NCI-H774 (cell line): ENCODE data around the gene ZNF222.

Experiments used
- DNase-seq: peaks from one replicate; lab custom pipeline; 2025; lab: John Stamatoyannopoulos, UW

Gene ZNF222

DNA sequence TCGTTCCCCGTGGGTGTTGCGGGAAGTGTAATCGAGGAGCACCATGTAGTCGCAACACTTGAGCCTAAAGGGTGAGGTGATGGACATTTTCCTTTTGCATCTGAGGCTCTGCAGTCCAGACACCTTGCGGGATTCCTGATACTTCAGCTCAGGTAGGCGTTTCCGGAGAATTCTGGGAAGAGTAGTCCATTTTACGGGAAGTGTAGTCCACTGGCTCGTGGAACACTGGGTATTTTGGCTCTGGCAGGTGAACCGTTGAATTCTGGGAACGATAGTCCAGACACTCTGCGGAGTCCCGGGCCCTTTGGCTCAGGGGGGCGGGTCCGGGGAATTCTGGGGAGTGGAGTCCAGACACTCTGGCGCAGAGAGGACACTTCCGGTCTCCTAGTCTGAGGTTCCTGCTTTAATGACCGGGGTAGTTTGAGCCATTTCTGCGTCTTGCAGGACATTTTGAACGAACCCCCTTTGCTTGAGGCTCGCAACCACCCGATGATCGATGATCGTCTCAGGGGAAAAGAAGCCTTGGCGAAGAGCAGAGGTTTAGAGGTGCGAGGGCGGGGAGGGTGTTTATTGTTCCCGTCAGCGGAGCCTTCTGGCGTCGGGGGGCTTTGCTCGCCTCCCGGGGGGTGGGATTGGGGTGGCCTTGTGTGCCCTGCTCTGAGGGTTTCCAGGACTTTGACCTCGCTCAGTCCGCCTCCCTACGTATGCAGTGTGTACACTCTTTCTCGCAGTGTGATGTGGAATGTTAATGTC lies 26.6 kb downstream of the ZNF222 start, which contains the start of gene ZNF223:
Gene ZNF223, plus strand, starts transcription at position 387 of the 753 bp plus-strand sequence. CDS start 3,141 bp downstream, outside the sequence.
- peak; percentile 98 for DNase-seq

DNA sequence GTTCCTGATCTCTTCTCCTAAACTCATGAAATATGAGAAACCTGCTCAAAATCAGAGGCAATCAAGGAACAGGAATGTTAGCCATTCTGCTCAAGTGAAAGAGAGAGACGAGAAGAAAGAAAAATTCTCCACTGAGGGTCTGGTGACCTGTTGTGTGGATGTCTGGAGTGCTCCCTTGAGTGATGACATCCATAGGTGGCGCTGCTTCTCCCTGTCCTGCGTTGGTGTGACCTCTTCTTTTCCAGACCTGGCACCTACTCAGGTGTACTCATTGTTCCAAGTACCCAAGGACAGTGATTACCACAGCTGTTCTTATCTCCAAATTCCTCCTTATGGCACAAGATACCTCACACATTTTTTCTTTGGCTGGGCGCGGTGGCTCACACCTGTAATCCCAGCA lies 30.7 kb downstream of the ZNF222 start:
- DNase-seq: no peak

DNA sequence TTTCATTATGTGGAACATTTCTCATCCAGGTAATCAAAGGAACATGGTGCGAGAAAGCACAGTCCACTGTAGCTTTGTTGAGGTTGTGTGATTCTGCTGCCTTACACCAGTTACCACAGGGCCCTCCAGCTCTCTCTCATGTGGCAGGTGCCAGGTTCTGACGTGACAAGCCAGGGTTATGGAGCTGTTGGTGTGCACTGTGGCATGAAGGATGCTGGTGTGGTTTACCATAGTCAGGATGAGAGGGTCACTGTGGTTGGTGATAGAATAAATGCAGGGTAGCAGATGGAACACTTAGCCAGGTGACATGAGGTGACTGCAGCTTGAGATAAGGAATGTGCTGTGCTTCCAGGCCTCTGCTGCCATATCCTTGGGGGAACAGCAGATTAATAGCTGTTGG lies 34.0 kb downstream of the ZNF222 start:
- DNase-seq: no peak

DNA sequence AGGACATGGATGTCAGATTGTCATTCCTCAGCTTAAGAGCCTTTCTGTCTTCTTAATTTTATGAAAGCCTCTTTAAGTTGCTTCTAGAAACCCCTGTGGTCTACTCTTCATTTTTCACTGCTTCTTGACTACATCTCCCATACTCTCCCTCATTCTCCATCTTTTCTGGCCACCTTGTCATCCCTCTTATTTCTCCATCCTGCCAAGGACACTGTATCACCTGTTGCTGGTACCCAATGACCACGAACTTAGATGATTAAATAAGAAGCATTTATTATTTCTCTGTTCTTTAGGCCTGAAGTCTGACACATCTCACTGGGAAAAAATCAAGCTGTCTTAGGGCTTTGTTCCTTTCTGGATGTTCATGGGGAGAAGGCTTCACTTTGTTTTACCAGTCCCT lies 35.9 kb downstream of the ZNF222 start:
- DNase-seq: no peak

DNA sequence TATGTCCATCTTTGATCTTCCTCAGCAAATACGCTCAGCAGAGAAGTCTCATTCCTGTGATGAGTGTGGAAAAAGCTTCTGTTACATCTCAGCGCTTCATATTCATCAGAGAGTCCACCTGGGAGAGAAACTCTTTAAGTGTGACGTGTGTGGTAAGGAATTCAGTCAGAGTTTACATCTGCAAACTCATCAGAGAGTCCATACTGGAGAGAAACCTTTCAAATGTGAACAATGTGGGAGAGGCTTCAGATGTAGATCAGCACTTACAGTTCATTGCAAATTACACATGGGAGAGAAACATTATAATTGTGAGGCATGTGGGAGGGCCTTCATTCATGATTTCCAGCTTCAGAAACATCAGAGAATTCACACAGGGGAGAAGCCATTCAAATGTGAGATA lies 41.1 kb downstream of the ZNF222 start:
- no peak for DNase-seq

DNA sequence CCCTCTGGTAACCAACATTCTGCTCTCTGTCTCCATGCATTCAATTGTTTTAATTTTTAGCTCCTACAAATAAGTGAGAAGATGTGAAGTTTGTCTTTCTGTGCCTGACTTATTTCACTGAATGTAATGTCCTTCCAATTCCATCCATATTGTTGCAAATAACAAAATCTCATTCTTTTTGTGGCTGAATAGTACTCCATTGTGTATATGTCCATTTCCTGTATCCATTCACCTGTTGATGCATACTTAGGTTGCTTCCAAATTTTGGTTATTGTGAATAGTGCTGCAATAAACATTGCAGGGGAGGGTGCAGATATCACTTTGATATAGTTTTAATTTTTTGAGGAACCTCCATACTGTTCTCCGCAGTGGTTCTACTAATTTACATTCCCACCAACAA lies 44.2 kb downstream of the ZNF222 start:
- DNase-seq: no peak

DNA sequence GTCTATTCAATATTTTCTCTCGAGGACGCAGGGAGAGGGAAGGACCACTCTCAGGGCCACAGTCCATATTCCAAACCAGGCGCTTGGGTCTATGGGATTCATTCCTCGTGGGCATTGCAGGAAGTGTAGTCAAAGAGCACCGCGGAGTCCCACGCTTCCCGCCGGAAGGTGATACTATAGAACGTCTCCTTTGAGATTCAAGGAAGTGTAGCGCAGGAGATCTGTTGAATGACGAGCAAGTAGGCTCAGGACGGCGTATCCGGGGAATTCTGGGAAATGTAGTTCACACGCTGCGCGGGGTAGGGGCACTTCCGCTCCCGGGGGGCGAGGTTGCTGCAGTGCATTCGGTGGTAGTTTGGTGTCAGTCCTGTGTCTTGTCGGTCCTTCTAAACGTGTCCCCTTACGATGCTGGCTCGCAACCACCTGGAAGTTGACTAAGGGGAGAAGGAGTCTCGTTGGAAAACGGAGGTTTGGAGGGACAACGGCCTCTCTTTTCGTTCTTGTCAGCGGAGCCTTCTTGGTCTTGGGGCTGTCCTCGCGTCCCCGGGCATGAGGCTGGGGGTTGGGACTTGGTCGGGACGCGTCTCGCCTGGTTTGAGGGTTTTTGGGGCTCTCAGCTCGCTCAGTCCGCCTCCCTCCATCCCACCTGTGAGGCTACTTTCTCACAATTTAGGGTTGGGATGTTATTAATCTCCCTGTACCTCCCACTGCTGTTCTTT lies 46.8 kb downstream of the ZNF222 start, which contains the start of gene ZNF284:
Gene ZNF284, plus strand, starts transcription at position 336 of the 719 bp plus-strand sequence. CDS start 4,231 bp downstream, outside the sequence.
- peak; percentile 82 for DNase-seq

DNA sequence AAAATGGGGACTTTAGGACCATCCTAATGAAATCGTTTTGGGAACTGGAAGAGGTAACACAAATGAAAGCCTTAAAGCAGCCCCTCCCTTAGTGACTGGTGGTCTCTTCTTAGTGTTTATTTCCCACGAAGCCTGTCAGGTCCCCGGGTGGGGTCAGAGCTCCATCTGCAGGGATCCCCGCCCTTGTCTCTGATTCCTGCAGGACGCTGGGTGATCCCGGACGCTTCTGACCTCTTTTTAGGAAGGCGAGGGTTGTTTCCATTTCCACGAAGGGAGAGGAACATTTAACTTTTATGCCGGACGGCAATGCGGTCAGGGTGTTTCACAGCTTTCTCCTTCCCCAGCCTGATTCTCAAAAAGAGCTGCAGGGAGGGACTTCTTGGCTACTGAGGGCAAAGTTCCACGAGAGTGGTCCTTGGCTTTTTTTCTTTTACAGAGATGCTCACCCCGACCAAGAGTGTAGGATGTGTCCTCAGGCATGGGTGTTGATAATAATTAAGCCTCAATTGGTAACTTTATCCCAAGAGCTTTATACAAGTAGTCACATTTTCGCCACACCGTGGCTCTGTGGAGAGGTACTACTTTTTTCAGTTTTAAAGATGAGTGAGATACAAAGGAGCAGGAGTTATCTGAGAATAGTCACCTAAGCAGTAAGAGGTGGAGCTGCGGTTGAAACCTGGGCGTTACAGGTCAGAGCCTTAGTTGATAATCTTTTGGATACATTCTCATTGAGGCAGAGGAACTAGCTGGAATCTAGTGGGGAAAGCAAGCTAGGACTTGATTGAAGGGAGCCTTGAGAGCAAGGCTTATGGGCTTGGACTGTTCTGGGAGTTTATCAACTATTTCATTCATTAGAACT lies 47.6 kb downstream of the ZNF222 start:
- DNase-seq: no peak

DNA sequence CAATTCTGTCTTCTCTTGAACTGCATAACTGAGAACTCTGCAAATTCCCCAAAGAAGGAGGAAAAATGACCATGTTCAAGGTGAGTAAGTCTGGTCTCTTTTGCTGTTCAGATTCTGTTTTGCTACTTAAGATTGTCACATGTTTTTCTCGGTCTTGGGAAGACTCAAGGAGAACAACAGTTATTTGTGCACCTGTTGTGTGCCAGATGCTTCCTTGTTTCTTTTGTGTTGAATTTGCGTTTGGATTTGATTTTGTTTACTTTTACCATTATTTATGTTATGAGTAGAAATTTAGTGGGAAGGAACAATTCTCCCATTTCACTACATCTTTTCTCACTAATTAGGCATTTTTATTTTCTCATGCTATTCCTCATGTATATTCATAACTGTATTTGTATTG lies 51.1 kb downstream of the ZNF222 start:
- no peak for DNase-seq
